ENCODE measurements around the gene VGLL4. TPM values are rescaled to one million over a fixed set of nuclear protein-coding genes. Genes with fewer than 3 reads are reported as not detected.

VGLL4 gene
- total RNA-seq, 1 donor from 2014 or later: 82.6 TPM

GRCh38 chr3:11549580-11550140, 94.1 kb downstream of the VGLL4 start:
- Histone ChIP-seq H3K9me3 (ENCODE audit: low read depth) (no peaks in the 10 kb centered on the region), H4K20me1 (ENCODE audit: low read depth) (no peaks in the 10 kb centered on the region), H3K9ac (no peak overlapping the region), H3K36me3 (no peaks in the 10 kb centered on the region), H3F3A (ENCODE audit: low read depth) (no peaks in the 10 kb centered on the region), H3K4me1 (peaks cover 7% of the 10 kb centered on the region), H2AFZ (replicated peaks) (no peak overlapping the region), H3K27me3 (no peaks in the 10 kb centered on the region), H3K27ac (no peak overlapping the region), H3K4me2 (no peak overlapping the region), H3K4me3 (no peak overlapping the region), H3K79me2 (ENCODE audit: low read depth) (no peaks in the 10 kb centered on the region)
- Mint-ChIP-seq H3K36me3 (peaks cover 49% of the 10 kb centered on the region), H3K4me3 (no peak overlapping the region), H3K9me3 (peaks cover 29% of the 10 kb centered on the region), H3K4me1 (peaks cover 27% of the 10 kb centered on the region), H3K27me3 (ENCODE audit: insufficient read depth, low read depth) (peaks cover 16% of the 10 kb centered on the region), H3K27ac (no peak overlapping the region)
- TF ChIP-seq EZH2 (IDR thresholded peaks at IDR 0.05) (no peak), CTCF (IDR thresholded peaks at IDR 0.05) (no peak), EZH2phosphoT487 (IDR thresholded peaks at IDR 0.05) (no peak)
- no peak for DNase-seq (ENCODE audit: low spot score)

- TF ChIP-seq EZH2phosphoT487 (IDR thresholded peaks at IDR 0.05) (no peak), EZH2 (IDR thresholded peaks at IDR 0.05) (no peak), CTCF (IDR thresholded peaks at IDR 0.05) (no peak)
- no peak overlapping the region for H3K4me2 ChIP-seq
- peaks cover 49% of the 10 kb centered on the region for H3K36me3 Mint-ChIP-seq
- no peaks in the 10 kb centered on the region for H3K36me3 ChIP-seq
- H3K27ac Mint-ChIP-seq: no peak overlapping the region
- no peak overlapping the region for H3K4me3 ChIP-seq
- no peak overlapping the region for H3K27ac ChIP-seq
- DNase-seq (ENCODE audit: low spot score): no peak
- no peak overlapping the region for H3K4me3 Mint-ChIP-seq
- H3K27me3 Mint-ChIP-seq (ENCODE audit: insufficient read depth, low read depth): peaks cover 16% of the 10 kb centered on the region
- no peaks in the 10 kb centered on the region for H3F3A ChIP-seq (ENCODE audit: low read depth)
- no peak overlapping the region for H3K9ac ChIP-seq
- peaks cover 30% of the 10 kb centered on the region for H3K4me1 Mint-ChIP-seq
- peaks cover 9% of the 10 kb centered on the region for H3K4me1 ChIP-seq
- no peaks in the 10 kb centered on the region for H4K20me1 ChIP-seq (ENCODE audit: low read depth)
- peaks cover 29% of the 10 kb centered on the region for H3K9me3 Mint-ChIP-seq
- no peaks in the 10 kb centered on the region for H3K27me3 ChIP-seq
- no peaks in the 10 kb centered on the region for H3K9me3 ChIP-seq (ENCODE audit: low read depth)
- H3K79me2 ChIP-seq (ENCODE audit: low read depth): no peaks in the 10 kb centered on the region
- H2AFZ ChIP-seq (replicated peaks): no peak overlapping the region
These were observed 95.0 kb downstream of the VGLL4 start for GRCh38 chr3:11548721-11549131.

- H2AFZ ChIP-seq (replicated peaks): no peak overlapping the region
- H3K27ac ChIP-seq: no peak overlapping the region
- no peaks in the 10 kb centered on the region for H3K36me3 ChIP-seq
- Mint-ChIP-seq H3K27ac (no peak overlapping the region), H3K9me3 (peaks cover 23% of the 10 kb centered on the region), H3K4me3 (no peak overlapping the region), H3K27me3 (ENCODE audit: insufficient read depth, low read depth) (peaks cover 9% of the 10 kb centered on the region), H3K4me1 (peaks cover 35% of the 10 kb centered on the region), H3K36me3 (peaks cover 37% of the 10 kb centered on the region)
- H3K4me2 ChIP-seq: no peak overlapping the region
- H3F3A ChIP-seq (ENCODE audit: low read depth): no peaks in the 10 kb centered on the region
- no peaks in the 10 kb centered on the region for H3K79me2 ChIP-seq (ENCODE audit: low read depth)
- H3K4me1 ChIP-seq: peaks cover 9% of the 10 kb centered on the region
- no peak for DNase-seq (ENCODE audit: low spot score)
- H4K20me1 ChIP-seq (ENCODE audit: low read depth): no peaks in the 10 kb centered on the region
- no peaks in the 10 kb centered on the region for H3K9me3 ChIP-seq (ENCODE audit: low read depth)
- H3K27me3 ChIP-seq: no peaks in the 10 kb centered on the region
- no peak overlapping the region for H3K9ac ChIP-seq
- no peak overlapping the region for H3K4me3 ChIP-seq
- no peak for TF ChIP-seq EZH2phosphoT487 (IDR thresholded peaks at IDR 0.05)
- no peak for TF ChIP-seq EZH2 (IDR thresholded peaks at IDR 0.05)
- TF ChIP-seq CTCF (IDR thresholded peaks at IDR 0.05): no peak
These were observed 96.2 kb downstream of the VGLL4 start for GRCh38 chr3:11547498-11547897.

All from neural progenitor cell (in vitro differentiated cells).